ENCODE data around the gene CAPN14. TPM values are rescaled to one million over a fixed set of nuclear protein-coding genes. Genes with fewer than 3 reads are reported as not detected.

Gene CAPN14
- total and polyA plus RNA-seq, 2 experiments from 2014 or later: 0.39 TPM; not detected in 1

DNA sequence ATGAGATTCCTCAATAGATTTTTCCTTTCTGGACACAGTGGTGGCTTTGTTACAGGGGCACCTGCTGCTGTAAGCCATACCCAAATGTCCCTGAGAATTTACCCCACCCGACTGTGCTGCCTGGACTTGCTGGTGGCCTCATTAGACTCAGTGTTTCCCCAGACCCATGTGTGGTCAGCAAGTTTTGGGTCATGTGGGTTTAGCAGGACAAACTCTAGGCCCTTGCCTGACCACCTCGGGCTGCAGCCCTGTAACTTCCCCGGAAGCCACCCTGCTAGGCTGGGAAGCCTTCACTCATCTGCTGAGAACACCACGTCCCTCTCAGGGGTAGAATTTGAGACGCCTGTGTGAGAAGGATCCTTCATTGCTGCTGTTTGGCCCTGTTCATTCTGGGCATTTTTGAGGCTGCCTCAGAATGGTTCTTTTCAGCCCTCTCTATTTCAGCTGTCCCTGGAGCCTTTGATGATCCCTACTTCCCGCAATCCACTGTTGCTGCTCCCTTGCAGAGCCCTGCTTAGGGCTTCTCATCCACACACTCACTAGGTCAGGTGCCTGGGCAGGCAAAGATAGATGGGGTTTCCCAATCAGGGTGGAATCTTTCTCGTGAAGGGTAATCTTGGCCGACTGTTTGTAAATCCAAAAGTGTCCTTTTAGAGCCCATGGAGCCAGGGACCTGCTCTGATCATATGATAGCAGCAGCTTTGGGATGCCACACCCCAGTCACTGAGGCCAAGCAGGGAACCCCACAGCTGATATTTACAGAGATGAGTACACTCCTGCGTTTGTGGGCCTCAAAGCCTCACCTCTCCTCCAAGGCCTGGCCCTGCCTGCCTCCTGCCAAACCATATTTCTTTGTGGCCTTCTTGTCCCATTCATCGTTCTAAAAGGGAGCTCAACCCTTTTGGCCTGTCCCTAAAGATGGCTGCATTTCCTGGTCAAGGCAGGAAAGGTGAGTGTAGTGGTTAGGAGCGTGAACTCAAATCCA, 23.4 kb upstream of the CAPN14 start:
- Histone ChIP-seq H3K27ac (peak overlapping the region; percentile 86), H3K4me1 (ENCODE audit: low read depth) (peaks cover 15% of the 10 kb centered on the region), H3K9me3 (ENCODE audit: low read depth) (no peaks in the 10 kb centered on the region), H3K27me3 (no peaks in the 10 kb centered on the region), H3K4me3 (no peak overlapping the region), H3K36me3 (no peaks in the 10 kb centered on the region)
- DNase-seq (ENCODE audit: low read depth in 1 of 2, low spot score in 1 of 2): no peak
- TF ChIP-seq, protein P1, sequence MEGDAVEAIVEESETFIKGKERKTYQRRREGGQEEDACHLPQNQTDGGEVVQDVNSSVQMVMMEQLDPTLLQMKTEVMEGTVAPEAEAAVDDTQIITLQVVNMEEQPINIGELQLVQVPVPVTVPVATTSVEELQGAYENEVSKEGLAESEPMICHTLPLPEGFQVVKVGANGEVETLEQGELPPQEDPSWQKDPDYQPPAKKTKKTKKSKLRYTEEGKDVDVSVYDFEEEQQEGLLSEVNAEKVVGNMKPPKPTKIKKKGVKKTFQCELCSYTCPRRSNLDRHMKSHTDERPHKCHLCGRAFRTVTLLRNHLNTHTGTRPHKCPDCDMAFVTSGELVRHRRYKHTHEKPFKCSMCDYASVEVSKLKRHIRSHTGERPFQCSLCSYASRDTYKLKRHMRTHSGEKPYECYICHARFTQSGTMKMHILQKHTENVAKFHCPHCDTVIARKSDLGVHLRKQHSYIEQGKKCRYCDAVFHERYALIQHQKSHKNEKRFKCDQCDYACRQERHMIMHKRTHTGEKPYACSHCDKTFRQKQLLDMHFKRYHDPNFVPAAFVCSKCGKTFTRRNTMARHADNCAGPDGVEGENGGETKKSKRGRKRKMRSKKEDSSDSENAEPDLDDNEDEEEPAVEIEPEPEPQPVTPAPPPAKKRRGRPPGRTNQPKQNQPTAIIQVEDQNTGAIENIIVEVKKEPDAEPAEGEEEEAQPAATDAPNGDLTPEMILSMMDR (IDR thresholded peaks at IDR 0.05; ENCODE audit: low read depth, low read length): no peak

- H3K27me3 ChIP-seq: no peaks in the 10 kb centered on the region
- no peak overlapping the region for H3K4me3 ChIP-seq
- TF ChIP-seq, protein P1 (IDR thresholded peaks at IDR 0.05; ENCODE audit: low read depth, low read length): no peak
- no peaks in the 10 kb centered on the region for H3K9me3 ChIP-seq (ENCODE audit: low read depth)
- peaks cover 15% of the 10 kb centered on the region for H3K4me1 ChIP-seq (ENCODE audit: low read depth)
- peak; percentile 66 to 69 for DNase-seq (ENCODE audit: low read depth in 1 of 2, low spot score in 1 of 2)
- no peaks in the 10 kb centered on the region for H3K36me3 ChIP-seq
- H3K27ac ChIP-seq: peak overlapping the region; percentile 86
Observed at GRCh38 chr2:31239593-31240177, 22.4 kb upstream of the CAPN14 start.

DNA sequence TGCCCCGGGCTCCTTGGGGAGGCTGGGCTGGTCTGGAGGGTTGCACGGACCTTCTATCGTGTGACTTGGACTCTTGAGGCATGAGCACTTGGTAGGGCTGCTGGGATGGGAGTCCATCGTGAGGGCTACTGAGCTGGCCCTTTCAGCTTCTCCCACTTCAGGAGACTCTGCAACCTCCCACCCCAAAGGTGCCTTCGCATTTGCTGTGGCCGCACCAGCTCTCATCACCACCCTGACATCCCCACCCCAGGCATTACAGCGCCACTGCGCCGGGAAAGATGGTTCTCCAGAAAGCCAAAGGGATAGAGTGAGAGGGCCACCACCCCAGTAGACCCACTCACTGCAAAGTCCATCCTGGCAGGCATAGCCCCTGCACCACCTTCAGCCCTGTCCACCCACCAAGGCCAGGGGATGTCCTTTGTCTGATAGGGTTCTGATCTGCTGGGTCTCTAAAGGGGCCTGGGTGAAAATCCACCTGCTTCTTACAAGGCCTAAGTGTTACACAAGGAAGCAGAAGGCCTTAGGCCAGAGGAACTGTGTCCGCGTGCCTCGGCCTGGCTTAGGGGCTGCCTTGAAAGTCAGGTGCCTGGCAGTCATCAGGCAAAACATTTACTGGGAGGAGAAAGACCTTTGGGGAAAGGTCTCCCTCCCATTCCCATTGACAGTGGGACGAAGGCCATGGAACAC, 21.7 kb upstream of the CAPN14 start:
- Histone ChIP-seq H3K27me3 (no peaks in the 10 kb centered on the region), H3K27ac (peak overlapping the region; percentile 86), H3K4me3 (no peak overlapping the region), H3K36me3 (no peaks in the 10 kb centered on the region), H3K4me1 (ENCODE audit: low read depth) (peaks cover 15% of the 10 kb centered on the region), H3K9me3 (ENCODE audit: low read depth) (no peaks in the 10 kb centered on the region)
- TF ChIP-seq, protein P1 (IDR thresholded peaks at IDR 0.05; ENCODE audit: low read depth, low read length): no peak
- DNase-seq (ENCODE audit: low read depth in 1 of 2, low spot score in 1 of 2): no peak

- no peak for DNase-seq (ENCODE audit: low read depth in 1 of 2, low spot score in 1 of 2)
- Histone ChIP-seq H3K4me1 (ENCODE audit: low read depth) (peaks cover 17% of the 10 kb centered on the region), H3K4me3 (no peak overlapping the region), H3K27ac (peak overlapping the region; percentile 86), H3K27me3 (no peaks in the 10 kb centered on the region), H3K36me3 (no peaks in the 10 kb centered on the region), H3K9me3 (ENCODE audit: low read depth) (no peaks in the 10 kb centered on the region)
- TF ChIP-seq, protein P1 (IDR thresholded peaks at IDR 0.05; ENCODE audit: low read depth, low read length): no peak
Observed at GRCh38 chr2:31238126-31238905, 21.0 kb upstream of the CAPN14 start.
